Activated CD4-positive, alpha-beta T cell treated with anti-CD3 and anti-CD28 coated beads for 24 hours (primary cell): ENCODE results near the gene EYS.
A peak's percentile ranks its signal among the peaks of the same experiment; 100 is the strongest.
"Not testable (repeated sequence)": the region's sequence is repeated elsewhere in the genome, so short reads cannot be mapped to it uniquely, and the experiment has no call there.

Source experiments
- DNase-seq, 2 donors: peaks; one replicate each; pipeline ENCODE4 v3.0.0-alpha.2; 2020; ENCODE audit warnings: low read depth in 2 of 2

Gene EYS

GRCh38 chr6:64479134-64479533 lies 1227.9 kb downstream of the EYS start:
- DNase-seq: no peak

GRCh38 chr6:64477391-64477790 lies 1229.6 kb downstream of the EYS start:
- DNase-seq: no peak

- no peak for DNase-seq
Measured at GRCh38 chr6:64476935-64477334, 1230.1 kb downstream of the EYS start.

- not testable (repeated sequence) for DNase-seq
Measured at GRCh38 chr6:64469405-64469804, 1237.6 kb downstream of the EYS start.

GRCh38 chr6:64467656-64468055 lies 1239.4 kb downstream of the EYS start:
- DNase-seq: no peak

DNA sequence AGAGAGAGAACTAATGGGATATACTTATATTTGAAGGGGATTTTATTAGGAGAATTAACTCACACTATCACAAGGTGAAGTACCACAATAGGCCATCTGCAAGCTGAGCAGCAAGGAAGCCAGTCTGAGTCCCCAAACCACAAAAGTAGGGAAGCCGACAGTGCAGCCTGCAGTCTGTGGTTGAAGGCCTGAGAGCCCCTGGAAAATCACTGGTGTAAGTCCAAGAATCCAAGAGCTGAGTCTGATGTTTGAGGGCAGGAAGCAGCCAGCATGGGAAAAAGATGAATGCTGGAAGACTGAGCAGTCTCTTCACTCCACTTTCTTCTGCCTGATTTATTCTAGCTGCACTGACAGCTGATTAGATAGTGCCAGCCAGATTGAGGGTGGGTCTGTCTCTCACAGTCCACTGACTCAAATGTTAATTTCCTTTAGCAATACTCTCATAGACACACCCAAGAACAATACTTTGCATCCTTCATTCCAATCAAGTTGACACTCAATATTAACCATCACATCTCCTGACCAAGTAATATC lies 1247.5 kb downstream of the EYS start:
- no peak for DNase-seq

DNA sequence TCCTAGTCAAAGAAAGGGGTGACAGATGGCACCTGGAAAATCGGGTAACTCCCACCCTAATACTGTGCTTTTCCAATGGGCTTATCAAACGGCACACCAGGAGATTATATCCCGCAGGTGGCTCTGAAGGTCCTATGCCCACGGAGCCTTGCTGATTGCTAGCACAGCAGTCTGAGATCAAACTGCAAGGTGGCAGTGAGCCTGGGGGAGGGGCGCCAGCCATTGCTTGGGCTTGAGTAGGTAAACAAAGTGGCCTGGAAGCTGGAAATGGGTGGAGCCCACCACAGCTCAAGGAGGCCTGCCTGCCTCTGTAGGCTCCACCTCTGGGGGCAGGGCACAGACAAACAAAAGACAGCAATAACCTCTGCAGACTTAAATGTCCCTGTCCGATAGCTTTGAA lies 1258.9 kb downstream of the EYS start:
- not testable (repeated sequence) for DNase-seq

GRCh38 chr6:64445038-64445437 lies 1262.0 kb downstream of the EYS start:
- no peak for DNase-seq

GRCh38 chr6:64439274-64439673 lies 1267.8 kb downstream of the EYS start:
- DNase-seq: no peak

- DNase-seq: no peak
Measured at GRCh38 chr6:64437996-64438395, 1269.0 kb downstream of the EYS start.

DNA sequence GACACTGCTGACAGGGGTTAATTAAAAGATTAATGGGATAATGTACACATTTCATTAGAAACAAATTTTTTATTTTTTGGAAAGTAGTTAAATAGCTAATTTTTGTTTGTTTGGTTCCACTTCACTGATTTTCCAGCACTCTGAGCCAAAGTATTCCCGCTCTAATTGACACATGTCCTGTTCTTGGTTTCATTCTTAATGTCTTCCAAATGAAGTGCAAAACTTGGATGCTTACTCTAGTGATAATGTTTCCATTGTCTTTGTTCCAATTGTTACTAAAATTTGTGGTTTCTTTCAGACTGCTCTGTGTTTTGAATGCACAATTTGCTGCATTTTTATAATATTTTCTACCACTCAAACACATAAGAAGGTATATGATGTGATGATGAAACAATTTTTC lies 1277.1 kb downstream of the EYS start:
- no peak for DNase-seq

DNA sequence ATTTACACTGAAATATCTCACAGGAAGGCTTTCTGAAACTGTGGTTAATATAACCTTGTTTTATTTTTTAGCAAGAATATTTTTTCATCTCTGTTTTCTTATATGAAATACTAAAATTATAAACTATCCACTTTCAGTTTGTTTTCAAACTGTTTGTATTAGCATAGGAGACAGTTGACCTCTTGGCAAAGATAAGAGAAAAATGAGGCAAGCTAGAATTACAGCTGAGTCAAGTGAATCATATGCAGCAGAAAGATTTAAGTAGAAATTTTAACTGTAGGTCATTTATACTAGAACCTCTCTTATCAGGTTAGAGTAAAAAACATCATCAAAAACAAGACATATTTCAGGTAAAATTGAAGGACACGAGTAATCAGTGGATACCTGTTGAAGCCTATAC lies 1278.8 kb downstream of the EYS start:
- no peak for DNase-seq

DNA sequence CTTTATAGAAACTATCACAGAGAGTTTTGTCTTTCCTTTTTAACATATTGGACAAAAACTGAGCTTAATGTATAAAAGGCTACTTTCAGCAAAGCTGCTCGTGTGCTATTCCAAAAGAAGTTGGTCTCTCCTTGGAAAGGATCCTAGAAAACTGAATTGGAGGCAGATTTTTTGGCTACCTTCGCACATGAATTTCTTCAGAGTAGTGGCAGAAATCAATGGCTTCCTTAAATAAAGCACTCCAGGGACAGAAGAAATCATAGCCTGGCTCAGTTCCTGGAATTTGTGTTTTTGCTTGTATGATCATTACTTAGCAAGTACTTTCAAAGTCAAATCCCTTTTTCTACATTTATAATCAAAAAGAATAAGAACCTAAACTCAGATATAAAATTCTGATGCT lies 1291.1 kb downstream of the EYS start:
- no peak for DNase-seq

DNA sequence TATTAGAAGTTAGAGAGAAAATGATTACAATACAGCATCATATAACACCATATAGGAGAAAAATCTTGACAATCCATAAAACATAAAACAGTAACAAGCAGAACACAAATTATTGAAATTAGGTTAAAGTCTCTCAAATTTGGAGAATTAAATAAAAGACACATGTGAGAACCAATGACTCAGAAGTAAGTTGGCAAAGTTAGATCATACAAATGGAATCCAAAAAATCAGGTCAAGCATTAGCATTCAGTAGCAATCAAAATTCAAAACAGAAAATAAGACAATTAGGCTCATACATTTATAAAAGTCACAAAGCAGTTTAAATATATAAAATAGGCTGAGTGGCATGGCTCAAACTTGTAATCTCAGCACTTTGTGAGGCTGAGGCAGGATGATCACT lies 1295.8 kb downstream of the EYS start:
- no peak for DNase-seq

GRCh38 chr6:64409948-64410347 lies 1297.1 kb downstream of the EYS start:
- no peak for DNase-seq

- no peak for DNase-seq
Measured at GRCh38 chr6:64404396-64404795, 1302.6 kb downstream of the EYS start.

DNA sequence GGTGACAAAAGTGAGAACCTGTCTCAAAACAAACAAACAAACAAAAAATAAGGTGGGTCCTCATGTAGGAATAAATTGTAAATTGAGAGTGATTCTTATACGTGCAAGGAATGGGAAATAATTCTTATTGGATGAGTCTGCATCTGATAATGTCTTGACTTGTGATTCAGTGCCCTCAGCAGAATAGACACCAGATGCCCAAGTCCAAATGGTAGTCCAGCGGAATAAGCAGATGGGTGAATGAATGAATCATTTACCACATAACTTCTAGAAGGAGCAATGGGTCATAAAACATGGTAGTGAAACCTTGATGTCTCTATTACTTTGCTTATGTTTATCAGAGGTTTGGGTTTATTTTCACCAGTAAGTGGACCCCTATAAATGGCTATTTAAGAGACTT lies 1323.7 kb downstream of the EYS start:
- no peak for DNase-seq

- DNase-seq: no peak
Measured at GRCh38 chr6:64376394-64376793, 1330.6 kb downstream of the EYS start.

DNA sequence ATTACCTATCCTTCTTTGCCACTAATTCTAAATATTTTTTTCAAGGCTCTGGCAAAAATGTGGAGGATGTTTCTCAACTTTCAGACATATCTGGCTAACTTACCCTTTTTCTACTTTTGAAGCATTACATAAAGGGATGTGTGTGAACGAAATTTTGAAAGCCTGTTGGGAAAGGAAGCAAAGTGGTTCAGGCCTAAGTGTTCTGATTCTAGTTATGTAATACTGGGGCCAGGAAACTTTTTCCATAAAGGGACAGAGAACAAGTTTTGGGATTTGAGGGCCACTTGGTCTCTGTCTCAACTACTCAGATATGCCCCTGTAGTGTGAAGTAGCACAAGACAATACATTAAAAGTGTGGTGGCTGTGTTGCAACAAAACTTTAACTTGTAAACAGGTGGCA lies 1349.6 kb downstream of the EYS start:
- no peak for DNase-seq

DNA sequence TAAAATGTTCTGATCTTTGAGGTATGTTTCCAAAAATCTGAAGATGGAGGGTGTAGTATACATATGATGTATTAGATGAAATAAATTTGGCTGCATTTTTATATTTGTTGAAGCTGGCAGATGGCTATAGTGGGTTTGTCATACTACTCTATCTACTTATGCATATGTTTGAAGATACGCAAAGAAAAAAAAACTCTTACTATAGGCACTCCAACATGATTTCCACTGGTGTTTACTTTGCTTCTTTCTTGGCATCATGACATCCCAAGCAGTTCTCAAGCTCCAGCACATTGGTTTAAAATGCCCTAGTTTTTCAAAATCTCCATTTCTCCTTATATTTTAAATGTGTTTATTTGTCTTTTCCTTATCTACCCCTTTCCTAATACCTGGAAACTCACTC lies 1359.6 kb downstream of the EYS start:
- DNase-seq: no peak

DNA sequence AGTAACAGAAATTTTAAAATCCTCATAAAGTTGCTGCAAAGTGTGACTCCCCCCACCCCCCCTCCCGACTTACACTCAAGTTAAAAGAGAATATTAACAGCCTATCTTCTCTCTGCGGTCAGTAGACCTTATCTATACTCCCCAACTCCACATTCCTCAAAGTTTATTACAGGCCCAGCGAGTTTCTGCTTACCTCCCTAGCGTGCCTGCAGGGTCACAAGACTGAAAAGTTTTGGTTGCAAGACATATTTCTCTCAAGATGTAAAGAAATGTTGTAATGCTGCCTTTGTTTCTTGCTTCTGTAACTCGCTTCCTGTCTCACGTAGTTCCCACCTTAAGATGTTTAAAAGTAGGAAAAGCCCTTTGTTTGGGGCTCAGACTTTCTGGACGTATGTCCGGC lies 1371.8 kb downstream of the EYS start:
- no peak for DNase-seq

GRCh38 chr6:64334636-64335035 lies 1372.4 kb downstream of the EYS start:
- DNase-seq: no peak

- DNase-seq: peak; percentile 0 to 20
Measured at GRCh38 chr6:64330694-64331307, 1376.2 kb downstream of the EYS start.

- DNase-seq: no peak
Measured at GRCh38 chr6:64326939-64327338, 1380.1 kb downstream of the EYS start.
